Peyer's patch (tissue), 4 donors: Measurements from ENCODE around the gene NLGN4X.

Experiments used
- POLR2A ChIP-seq, 2 donors: fragments of 450-650 bp; IDR thresholded peaks; one replicate each; pipeline ENCODE4 v1.5.1; 2017; ENCODE audit warnings: antibody characterized with exemption in 2 of 2, mild to moderate bottlenecking in 2 of 2, moderate library complexity in 2 of 2
- TF ChIP-seq, protein P1 (sequence below), 6 experiments: fragments of 450-650 bp in 4 of 6; fragments of 200-600 bp in 2 of 6; sonication (generic) in 1 of 6; IDR thresholded peaks; one replicate each; pipeline ENCODE4 v1.5.1; 2017 to 2019; ENCODE audit warnings: antibody characterized with exemption in 6 of 6, mild to moderate bottlenecking in 3 of 6, moderate library complexity in 1 of 6

DNA sequence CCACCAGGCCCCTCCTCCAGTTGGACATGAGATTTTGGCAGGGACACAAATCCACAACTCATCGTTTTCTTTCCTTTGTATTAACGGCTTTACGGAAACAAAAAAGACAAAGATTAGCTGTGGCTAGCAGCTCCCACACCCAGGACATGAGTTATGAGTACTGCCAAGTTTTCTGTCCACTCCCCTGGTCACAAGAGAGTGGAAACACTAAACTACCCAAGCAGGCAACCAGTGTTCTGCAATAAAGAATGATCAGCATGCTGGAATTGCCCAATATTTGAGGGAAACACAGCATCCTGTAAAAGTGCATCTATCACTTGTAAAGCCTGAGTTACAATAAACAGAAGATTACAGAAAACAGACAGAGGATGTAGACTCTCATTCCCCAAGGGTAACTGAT lies 358.4 kb downstream of the NLGN4X start:
- TF ChIP-seq, protein P1, sequence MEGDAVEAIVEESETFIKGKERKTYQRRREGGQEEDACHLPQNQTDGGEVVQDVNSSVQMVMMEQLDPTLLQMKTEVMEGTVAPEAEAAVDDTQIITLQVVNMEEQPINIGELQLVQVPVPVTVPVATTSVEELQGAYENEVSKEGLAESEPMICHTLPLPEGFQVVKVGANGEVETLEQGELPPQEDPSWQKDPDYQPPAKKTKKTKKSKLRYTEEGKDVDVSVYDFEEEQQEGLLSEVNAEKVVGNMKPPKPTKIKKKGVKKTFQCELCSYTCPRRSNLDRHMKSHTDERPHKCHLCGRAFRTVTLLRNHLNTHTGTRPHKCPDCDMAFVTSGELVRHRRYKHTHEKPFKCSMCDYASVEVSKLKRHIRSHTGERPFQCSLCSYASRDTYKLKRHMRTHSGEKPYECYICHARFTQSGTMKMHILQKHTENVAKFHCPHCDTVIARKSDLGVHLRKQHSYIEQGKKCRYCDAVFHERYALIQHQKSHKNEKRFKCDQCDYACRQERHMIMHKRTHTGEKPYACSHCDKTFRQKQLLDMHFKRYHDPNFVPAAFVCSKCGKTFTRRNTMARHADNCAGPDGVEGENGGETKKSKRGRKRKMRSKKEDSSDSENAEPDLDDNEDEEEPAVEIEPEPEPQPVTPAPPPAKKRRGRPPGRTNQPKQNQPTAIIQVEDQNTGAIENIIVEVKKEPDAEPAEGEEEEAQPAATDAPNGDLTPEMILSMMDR (IDR thresholded peaks at IDR 0.05), result no peak
- no peak for TF ChIP-seq POLR2A (IDR thresholded peaks at IDR 0.05)
